ENCODE results near the gene FMO5.

FMO5 gene

GRCh38 chr1:147270721-147271120 is 45.6 kb upstream of the FMO5 start:
- H3K79me2 ChIP-seq (ENCODE audit: insufficient read depth, low read length), result no peaks in the 10 kb centered on the region
- ATAC-seq (ENCODE audit: insufficient read depth, low read depth) (no peak), DNase-seq (no peak)
- H4K20me1 ChIP-seq (ENCODE audit: insufficient read depth, low read length), result no peaks in the 10 kb centered on the region; the same call in 1 of the 2 replicates
- H2AFZ ChIP-seq (ENCODE audit: low read depth, low read length), result no peak overlapping the region
- no peaks in the 10 kb centered on the region for H3K27me3 ChIP-seq (ENCODE audit: insufficient read depth, low read length, poor library complexity)
- no peak overlapping the region for H3K4me2 ChIP-seq (ENCODE audit: insufficient read depth, low read length)
- H3K4me3 ChIP-seq (ENCODE audit: low read depth in 1 of 2, low read length in 2 of 2), result no peak overlapping the region
- TF ChIP-seq CTCF (IDR thresholded peaks at IDR 0.05; ENCODE audit: borderline replicate concordance, extremely low read depth, low read length, poor library complexity, severe bottlenecking), result no peak
- TF ChIP-seq EZH2 (IDR thresholded peaks at IDR 0.05; ENCODE audit: borderline replicate concordance, low read depth, low read length, severe bottlenecking), result no peak
- no peaks in the 10 kb centered on the region for H3K9me3 ChIP-seq (ENCODE audit: insufficient read depth, low read length, severe bottlenecking)
- no peak overlapping the region for H3K27ac ChIP-seq (ENCODE audit: low read length)
- H3K4me1 ChIP-seq (ENCODE audit: insufficient read depth, low read length), result no peaks in the 10 kb centered on the region
- H3K9ac ChIP-seq (ENCODE audit: low read depth, low read length), result no peak overlapping the region
- peaks cover 93% of the 10 kb centered on the region for H3K36me3 ChIP-seq (ENCODE audit: insufficient read depth, low read length)

GRCh38 chr1:147267711-147268110 is 42.6 kb upstream of the FMO5 start:
- H3K27ac ChIP-seq (ENCODE audit: low read length), result no peak overlapping the region
- no peak for DNase-seq
- H3K4me2 ChIP-seq (ENCODE audit: insufficient read depth, low read length), result no peak overlapping the region
- H3K79me2 ChIP-seq (ENCODE audit: insufficient read depth, low read length), result 0 out of 2 replicates have a peak, but pooled peaks cover 3% of the 10 kb centered on the region
- no peaks in the 10 kb centered on the region; the same call in 1 of the 2 replicates for H4K20me1 ChIP-seq (ENCODE audit: insufficient read depth, low read length)
- no peak overlapping the region for H2AFZ ChIP-seq (ENCODE audit: low read depth, low read length)
- H3K4me1 ChIP-seq (ENCODE audit: insufficient read depth, low read length), result no peaks in the 10 kb centered on the region
- no peak overlapping the region for H3K4me3 ChIP-seq (ENCODE audit: low read depth in 1 of 2, low read length in 2 of 2)
- ATAC-seq (ENCODE audit: insufficient read depth, low read depth), result no peak
- peaks cover 98% of the 10 kb centered on the region for H3K36me3 ChIP-seq (ENCODE audit: insufficient read depth, low read length)
- H3K27me3 ChIP-seq (ENCODE audit: insufficient read depth, low read length, poor library complexity), result no peaks in the 10 kb centered on the region
- H3K9me3 ChIP-seq (ENCODE audit: insufficient read depth, low read length, severe bottlenecking), result no peaks in the 10 kb centered on the region
- no peak for TF ChIP-seq EZH2 (IDR thresholded peaks at IDR 0.05; ENCODE audit: borderline replicate concordance, low read depth, low read length, severe bottlenecking)
- TF ChIP-seq CTCF (IDR thresholded peaks at IDR 0.05; ENCODE audit: borderline replicate concordance, extremely low read depth, low read length, poor library complexity, severe bottlenecking), result no peak
- H3K9ac ChIP-seq (ENCODE audit: low read depth, low read length), result no peak overlapping the region

- H3K9me3 ChIP-seq (ENCODE audit: insufficient read depth, low read length, severe bottlenecking), result no peaks in the 10 kb centered on the region
- H3K36me3 ChIP-seq (ENCODE audit: insufficient read depth, low read length), result peaks cover 98% of the 10 kb centered on the region
- no peak for DNase-seq
- no peaks in the 10 kb centered on the region for H3K27me3 ChIP-seq (ENCODE audit: insufficient read depth, low read length, poor library complexity)
- H3K4me2 ChIP-seq (ENCODE audit: insufficient read depth, low read length), result no peak overlapping the region
- H3K79me2 ChIP-seq (ENCODE audit: insufficient read depth, low read length), result peaks cover 5% of the 10 kb centered on the region; the same call in 1 of the 2 replicates
- TF ChIP-seq EZH2 (IDR thresholded peaks at IDR 0.05; ENCODE audit: borderline replicate concordance, low read depth, low read length, severe bottlenecking), result no peak
- TF ChIP-seq CTCF (IDR thresholded peaks at IDR 0.05; ENCODE audit: borderline replicate concordance, extremely low read depth, low read length, poor library complexity, severe bottlenecking), result no peak
- H4K20me1 ChIP-seq (ENCODE audit: insufficient read depth, low read length), result no peaks in the 10 kb centered on the region; the same call in 1 of the 2 replicates
- ATAC-seq (ENCODE audit: insufficient read depth, low read depth), result no peak
- no peak overlapping the region for H2AFZ ChIP-seq (ENCODE audit: low read depth, low read length)
- no peak overlapping the region for H3K9ac ChIP-seq (ENCODE audit: low read depth, low read length)
- no peak overlapping the region for H3K27ac ChIP-seq (ENCODE audit: low read length)
- H3K4me1 ChIP-seq (ENCODE audit: insufficient read depth, low read length), result no peaks in the 10 kb centered on the region
- no peak overlapping the region for H3K4me3 ChIP-seq (ENCODE audit: low read depth in 1 of 2, low read length in 2 of 2)
Measured at GRCh38 chr1:147266381-147266780, 41.2 kb upstream of the FMO5 start.

Measured in DND-41 (cell line).